ENCODE measurements around the gene COL6A1.

The COL6A1 gene, protein sequence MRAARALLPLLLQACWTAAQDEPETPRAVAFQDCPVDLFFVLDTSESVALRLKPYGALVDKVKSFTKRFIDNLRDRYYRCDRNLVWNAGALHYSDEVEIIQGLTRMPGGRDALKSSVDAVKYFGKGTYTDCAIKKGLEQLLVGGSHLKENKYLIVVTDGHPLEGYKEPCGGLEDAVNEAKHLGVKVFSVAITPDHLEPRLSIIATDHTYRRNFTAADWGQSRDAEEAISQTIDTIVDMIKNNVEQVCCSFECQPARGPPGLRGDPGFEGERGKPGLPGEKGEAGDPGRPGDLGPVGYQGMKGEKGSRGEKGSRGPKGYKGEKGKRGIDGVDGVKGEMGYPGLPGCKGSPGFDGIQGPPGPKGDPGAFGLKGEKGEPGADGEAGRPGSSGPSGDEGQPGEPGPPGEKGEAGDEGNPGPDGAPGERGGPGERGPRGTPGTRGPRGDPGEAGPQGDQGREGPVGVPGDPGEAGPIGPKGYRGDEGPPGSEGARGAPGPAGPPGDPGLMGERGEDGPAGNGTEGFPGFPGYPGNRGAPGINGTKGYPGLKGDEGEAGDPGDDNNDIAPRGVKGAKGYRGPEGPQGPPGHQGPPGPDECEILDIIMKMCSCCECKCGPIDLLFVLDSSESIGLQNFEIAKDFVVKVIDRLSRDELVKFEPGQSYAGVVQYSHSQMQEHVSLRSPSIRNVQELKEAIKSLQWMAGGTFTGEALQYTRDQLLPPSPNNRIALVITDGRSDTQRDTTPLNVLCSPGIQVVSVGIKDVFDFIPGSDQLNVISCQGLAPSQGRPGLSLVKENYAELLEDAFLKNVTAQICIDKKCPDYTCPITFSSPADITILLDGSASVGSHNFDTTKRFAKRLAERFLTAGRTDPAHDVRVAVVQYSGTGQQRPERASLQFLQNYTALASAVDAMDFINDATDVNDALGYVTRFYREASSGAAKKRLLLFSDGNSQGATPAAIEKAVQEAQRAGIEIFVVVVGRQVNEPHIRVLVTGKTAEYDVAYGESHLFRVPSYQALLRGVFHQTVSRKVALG

DNA sequence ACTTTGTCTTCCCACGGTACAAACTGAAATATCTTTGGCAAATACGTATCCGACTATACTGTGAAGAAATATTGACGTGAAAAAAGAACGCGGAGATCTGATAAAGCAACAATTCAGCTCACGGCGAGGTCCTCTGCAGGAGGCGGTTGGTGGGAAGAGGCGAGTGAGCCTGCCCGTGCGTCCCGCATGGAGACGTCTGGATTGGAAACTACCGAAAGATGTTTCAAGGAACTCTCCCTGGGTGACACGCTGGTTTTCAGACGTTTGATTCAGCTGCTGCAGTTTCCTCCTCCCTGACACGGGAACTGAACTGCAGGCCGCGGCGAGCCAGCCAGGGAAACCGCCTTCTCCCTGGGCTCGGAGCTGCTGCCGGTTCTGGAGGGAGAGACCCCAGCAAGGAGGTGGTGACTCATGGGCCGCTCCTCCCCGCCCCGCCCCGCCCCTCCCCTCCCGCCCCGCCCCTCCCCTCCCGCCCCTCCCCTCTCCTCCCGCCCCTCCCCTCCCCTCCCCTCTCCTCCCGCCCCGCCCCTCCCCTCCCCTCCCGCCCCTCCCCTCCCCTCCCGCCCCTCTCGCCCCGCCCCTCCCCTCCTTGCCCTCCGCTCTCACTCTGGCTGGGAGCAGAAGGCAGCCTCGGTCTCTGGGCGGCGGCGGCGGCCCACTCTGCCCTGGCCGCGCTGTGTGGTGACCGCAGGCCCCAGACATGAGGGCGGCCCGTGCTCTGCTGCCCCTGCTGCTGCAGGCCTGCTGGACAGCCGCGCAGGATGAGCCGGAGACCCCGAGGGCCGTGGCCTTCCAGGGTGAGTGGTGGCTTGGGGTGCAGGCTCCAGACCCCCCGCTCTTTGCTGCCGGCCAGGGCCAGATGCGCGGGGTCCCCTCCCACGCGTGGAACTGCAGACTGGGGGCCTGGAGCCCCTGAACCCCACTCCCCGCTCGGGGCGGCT lies at the start of gene COL6A1:
Gene COL6A1, plus strand, starts transcription at position 620 of the 941 bp plus-strand sequence. Its CDS starts 81 bp downstream, at position 701.
- no peak for FAIRE-seq

DNA sequence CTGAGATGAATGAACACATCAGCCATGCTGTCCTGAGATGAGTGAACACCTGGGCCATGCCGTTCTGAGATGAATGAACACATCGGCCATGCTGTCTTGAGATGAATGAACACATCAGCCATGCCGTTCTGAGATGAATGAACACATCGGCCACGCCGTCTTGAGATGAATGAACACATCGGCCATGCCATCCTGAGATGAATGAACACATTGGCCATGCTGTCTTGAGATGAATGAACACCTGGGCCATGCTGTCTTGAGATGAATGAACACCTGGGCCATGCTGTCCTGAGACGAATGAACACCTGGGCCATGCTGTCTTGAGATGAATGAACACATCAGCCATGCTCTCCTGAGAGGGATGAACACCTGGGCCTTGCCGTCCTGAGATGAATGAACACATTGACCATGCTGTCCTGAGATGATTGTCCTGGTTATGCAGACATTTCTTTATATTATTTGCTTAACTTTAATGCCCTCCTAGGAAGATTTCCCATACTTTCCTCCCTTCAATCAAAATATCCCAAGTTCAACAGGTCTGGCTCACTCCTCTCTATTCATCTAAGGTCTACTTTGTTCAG lies 48.6 kb upstream of the COL6A1 start:
- no peak for FAIRE-seq

DNA sequence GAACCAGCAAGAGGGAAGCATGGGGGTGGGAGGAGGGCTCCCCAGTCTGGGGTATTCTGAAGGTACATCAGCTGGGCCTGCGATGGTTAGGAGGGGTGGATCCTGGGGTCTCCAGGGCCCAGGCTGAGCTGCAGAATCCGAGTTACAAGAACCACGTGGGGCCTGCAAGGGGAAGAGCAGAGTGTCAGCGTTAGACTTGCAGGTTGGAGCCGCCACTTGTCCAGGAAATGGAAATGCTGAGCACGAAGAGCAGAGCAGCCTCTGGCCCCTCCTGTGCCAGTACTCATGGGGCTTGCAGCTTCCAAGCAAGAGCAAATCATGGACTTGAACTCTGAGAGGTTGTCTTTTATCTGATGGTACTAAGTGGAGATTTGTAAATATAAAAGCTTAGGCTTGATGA lies 47.5 kb upstream of the COL6A1 start:
- no peak for FAIRE-seq

DNA sequence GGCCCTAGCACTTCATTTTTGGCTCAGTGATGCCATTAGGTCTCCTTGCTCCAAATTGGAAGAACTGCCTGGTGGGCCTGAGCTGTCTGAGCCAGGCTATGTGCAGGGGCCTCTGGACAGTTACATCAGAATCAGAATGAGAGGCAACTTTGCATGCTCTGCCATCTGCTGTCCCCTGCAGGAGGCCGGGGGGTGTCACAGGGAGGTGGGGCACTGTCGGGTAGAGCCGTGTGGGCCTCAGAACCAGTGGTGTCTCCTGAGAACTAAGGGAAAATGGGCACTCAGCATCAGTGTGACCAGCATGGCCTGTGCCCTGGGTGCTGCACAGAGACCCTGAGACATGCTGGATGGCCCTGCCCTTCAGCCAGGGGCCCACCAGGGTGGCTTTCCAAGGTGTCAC lies 47.0 kb upstream of the COL6A1 start:
- no peak for FAIRE-seq

DNA sequence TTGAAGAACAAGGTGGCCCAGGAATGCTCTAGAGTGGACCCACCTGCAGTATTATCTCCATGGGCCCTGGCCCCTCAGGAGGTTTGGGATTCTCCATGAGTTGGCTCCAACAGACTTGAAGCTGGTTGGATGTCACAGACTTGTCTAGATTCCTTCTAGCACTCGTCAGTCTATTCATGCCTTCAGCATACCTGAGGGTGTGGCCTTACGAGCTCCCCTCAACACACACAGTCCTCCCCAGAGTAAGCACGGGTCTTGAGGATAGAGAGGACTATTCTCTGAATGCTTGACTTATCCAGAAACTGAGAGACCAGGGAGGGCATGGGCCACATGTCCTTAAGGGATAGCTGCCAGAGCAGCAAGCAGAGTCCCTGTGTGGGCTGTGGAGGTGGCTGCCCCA lies 45.9 kb upstream of the COL6A1 start:
- FAIRE-seq = no peak

DNA sequence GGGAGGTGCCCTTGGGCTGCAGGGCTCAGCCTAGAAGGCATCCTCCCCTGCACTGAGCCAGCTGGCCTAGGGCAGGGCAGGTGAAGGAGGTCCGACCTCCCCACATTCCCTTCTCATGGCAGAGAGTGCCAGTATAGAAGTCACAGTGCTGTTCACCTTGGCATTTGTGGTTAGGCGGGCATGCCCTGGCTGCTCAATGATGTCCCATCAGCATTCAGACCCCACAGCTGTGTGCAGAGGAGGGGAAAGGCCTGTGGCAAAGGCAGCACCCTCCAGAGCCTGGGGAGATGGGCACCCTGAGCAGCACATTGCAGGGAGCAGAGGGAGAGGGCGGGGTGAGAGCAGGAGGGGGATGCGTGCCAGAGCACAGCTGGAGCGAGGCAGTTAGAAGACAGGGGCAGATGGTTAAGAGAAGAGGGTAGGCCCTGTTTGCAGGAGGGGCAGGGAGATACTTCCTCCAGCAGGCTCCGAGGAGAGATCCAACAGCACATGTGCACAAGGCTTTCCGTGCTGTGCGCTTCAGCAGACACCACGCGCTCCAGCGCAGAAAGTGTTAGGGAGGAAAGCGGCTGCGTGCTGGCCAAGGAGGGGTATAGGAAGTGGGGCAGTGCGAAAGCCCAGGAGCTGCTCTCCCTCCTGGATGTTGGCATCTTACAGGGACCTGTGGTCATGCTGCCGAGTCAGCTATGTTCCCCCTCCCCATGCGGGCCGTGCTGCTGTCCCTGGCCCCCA lies 43.7 kb upstream of the COL6A1 start:
- no peak for FAIRE-seq

DNA sequence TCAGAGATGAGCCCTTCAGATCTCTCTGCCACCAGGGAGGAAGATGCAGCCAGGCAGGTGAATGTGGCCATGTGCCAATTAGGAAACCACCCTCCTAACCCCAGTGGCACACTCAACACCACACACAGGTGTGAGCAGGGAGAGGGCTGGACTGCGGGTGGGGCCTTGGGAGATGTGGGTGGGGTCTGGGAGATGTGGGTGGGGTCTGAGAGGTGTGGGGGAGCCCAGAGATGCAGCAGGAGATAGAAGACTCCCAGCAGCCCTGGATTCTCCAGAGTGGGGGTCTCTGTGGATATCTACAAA lies 43.2 kb upstream of the COL6A1 start:
- no peak for FAIRE-seq

DNA sequence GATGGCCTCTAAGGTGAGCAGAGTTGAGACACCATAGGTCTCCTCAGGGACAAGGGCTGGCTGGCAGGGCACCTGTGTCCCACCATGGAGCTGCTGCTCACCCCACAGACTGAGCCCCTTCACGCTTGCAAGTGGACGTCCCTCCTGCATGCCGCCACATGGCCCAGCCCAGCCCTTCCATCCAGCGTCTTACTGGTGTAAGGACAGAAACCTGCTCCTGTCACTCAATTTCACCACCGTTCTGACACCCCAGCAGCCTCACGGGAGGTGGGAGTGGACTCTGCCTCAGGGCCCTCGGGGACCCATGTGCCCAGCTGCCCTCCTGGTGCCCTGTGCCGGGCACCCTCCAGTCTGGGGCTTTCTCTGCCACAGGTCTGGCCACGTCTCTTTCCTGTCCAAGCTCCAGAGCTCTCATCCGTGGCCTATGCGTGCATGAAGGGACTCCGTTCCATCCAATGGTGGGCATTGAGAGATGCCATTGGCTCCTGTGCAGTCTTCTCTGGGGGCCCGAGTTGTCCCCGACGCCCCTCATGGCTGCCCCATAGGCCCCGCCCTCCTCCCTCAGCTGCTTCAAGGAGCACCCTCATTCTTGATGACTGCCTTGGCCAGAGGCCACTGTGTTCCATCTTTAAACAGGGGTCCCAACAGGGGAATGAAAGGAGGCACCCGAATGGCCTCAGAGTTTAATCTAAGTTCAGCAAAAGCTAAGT lies 42.6 kb upstream of the COL6A1 start:
- FAIRE-seq = no peak

DNA sequence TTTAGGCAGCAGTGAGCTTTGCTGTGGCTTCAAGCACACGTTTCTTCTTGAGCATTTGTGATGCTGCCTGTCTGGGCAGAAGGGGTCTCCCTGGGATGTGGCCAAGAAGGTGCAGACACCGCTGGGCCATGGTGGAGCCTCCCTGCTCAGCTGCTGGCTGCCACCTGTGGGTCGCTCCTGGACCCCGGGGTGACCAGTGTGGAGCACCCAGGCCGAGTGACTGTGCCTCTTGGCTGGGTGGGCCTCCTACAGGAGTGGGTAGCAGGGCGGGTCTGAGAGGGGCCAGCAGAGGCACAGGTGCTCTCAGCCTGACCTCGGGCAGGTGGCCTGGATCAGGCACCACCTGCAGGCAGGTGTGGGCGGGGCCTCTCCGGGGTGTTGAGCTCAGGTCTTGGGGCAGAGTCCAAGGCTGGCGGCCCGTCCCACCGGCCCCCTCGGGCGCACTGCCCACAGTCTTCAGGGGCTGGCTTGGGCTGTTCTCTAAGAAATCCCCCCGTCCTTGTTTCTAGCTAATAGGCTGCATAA lies 42.0 kb upstream of the COL6A1 start:
- no peak for FAIRE-seq

DNA sequence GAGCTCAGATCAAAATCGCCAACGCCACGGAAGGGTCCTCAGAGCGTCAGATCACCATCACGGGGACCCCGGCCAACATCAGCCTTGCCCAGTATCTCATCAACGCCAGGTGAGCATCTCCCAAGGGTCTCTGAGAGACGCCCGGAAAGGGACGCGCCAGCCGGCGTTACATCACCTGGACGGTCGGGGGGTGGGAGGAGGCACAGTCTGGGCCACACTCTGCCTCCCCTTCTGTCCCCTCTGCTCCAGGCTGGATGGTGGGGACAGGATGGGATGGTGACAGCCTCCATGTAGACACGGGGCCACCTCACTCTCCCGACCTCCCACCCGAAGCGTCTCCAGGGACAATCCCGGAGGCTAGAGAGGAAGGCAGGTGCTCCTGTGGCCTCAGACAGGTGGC lies 41.5 kb upstream of the COL6A1 start:
- FAIRE-seq = no peak

DNA sequence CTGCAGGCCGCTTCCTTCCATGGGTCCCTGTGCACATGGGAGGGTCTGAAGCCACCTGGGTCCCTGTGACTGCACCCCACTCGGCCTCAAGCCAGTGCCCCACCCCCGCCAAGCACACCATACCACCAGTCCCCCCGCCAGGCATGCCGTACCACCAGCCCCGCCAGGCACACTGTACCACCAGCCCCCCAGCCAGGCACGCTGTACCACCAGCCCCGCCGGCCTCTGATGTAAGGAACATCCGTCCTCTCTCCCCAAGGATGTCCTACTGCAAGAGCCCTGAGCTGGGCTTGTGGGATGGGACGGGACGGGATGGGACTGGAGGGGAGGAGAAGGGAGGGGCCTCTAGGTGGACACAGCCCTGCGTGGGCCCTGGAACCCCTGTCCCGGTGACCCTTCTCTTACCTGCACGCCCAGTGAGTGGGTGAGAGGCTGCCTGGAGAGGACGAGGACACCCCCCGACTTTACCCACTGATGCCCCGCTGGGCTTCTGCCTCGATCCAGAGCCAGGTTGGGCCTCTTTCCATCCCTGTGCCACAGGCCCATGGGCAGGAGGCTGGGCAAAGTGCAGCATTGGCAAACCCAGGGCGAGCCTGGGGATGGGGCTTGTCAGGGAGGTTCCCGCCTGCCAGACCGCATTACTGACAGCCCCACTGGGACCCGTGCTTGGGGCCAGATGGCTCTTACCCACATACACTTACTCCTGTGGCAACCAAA lies 40.8 kb upstream of the COL6A1 start:
- FAIRE-seq = no peak

DNA sequence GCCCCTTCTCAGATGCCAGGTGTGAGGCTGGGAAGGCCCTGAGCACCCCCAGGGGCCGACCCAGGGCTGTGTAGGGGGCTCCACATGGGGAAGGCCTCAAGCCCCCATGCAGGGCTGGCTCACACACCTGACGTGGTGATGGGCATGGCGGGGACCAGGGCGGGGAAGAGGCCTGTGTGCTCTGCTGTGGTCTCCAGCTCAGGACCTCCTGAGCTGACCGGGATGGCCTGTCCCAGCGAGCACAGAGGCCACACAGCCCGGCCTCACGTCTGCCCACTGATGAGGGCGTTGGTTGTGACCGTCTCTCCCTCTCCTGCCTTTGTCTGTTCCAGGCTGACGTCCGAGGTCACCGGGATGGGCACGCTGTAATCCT lies 40.2 kb upstream of the COL6A1 start:
- FAIRE-seq = no peak

DNA sequence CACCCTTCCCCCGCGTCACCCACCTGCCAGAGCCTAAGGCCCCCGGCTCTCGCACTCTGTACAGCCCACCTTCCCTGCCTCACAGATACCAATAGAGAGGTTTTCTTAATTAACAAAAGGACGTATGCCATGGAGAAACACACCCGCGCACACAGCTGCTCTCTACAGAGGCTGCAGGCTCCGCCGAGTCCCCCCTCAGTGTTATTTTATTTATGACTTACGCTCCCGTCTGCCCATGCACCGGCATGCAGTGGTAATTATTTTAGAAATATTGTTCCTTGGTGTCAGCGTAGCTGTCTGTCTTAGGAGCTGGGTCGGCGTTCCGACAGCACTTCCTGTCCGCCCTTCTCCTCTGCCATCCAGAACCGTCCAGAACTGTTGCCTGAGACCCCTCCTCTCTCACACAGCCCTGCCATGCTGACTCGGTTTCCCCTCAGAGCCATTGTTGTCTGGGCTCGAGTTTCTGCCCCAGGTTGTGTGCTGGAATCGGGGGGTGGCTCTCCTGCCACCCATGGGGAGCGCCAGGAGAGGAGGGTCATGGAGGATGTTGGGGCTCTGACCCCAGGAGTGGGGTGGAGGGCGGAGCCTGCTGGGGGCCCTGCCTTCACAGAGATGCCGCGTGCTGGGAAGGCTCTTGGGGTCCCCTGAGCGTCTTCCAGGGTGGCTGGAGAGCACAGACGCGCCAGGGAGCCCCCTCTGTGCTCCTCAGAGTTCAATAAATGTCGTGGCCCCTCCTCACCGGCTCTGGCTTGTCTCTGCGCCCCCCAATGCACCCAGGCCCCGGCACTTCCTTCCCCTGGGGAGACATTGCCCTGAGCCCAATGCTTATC lies 39.6 kb upstream of the COL6A1 start:
- no peak for FAIRE-seq

DNA sequence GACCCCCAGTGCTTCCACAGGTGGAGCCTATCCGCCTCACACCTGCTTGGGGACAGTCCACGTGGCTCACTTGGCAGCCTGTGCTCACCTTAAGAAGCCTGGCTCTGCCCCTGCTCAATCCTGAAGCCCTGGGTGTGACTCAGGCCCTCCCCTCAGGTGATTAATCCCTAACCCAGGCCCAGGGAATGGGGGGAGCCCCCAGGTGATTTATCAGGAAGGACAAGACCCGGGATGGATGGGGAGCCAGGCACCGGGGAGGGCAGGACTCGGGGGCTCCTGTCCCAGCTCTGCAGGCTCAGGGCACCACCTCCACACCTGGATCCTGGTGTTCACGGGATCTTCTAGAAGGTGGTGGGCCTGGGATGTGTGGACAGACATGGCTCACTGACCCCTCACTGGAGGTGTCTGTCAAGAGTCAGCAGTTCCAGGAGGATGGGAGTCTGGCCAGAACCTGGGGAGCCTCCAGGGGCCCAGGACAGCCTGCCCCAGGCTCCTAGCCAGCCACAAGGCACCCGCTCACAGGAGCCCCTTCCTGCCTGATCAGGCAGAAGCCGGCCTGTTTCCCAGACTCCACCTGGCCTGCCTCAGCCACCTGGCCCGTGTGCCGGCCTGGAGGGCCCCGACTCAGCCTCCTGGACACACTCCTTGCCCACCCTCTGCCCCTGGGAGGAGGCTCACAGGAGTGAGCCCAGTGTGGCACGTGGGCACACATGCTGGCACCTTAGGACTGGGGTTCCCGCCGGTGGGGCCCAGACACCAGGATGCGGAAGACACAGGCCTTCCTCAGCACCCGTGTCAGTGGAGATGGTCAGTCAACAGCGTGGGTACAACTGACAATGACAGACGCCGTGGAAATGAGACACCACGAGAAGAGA lies 38.6 kb upstream of the COL6A1 start:
- FAIRE-seq = no peak

DNA sequence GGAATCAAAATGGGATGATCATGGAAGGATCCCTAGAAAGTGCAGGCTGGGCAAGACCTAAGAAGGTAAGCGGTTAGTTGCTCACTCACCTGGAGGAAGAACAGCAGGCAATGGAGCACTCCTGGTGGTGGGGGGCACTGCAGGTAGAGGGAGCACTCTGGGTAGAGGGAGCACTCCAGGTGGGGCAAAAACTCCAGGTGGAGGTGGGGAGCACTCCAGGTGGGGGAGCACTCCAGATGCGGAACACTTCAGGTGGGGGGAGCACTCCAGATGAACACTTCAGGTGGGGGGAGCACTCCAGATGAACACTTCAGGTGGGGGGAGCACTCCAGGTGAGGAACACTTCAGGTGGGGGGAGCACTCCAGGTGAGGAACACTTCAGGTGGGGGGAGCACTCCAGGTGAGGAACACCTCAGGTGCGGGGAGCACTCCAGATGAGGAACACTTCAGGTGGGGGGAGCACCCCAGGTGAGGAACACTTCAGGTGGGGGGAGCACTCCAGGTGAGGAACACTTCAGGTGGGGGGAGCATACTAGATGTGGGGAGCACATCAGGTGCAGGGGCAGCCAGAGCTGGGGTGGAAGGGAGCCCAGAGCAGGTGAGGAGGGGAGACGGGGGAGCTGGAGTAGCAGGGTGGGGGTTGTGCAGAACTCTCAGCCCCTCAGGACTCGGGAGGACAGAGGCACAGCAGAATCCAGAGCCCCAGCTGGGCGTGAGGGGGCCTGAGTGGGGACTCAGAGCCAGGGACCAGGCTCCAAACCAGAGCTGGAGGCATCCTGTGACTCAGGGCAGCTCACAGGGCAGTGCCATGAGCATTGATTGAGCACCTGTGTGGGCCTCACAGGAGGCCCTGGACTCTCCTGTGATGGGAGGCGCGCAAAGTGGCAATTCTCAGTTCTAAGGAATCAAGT lies 37.7 kb upstream of the COL6A1 start:
- no peak for FAIRE-seq

DNA sequence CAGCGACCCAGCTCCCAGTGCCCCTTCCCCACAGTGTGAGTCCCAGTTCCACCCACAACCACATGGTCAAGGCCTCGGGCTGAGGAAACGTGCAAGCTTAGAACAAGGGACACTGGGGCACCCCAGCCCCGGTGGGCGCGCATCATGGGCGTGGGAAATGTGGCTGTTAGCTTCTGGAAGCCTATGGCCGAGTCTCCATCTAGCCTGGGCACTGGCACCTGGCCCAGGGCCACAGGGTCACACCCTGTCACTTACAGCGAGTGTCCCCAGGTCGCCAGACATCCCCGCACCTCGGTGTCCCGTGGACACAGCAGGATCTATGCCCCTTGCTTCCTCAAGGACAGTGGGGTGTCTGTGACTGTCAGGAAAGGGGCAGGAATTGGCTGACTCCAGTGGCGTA lies 37.0 kb upstream of the COL6A1 start:
- no peak for FAIRE-seq

Measured in A204.1 (cell line).